Activated T-cell treated with anti-CD3 and anti-CD28 coated beads, Interleukin-2, amount 50 U/mL, for 72 hours (primary cell): ENCODE data around the gene MLLT1. TPM values are rescaled to one million over a fixed set of nuclear protein-coding genes. Genes with fewer than 3 reads are reported as not detected.

Source experiments
- ATAC-seq, 2 donors: fragments of 150-1000 bp; cut with Tn5 transposase; replicated peaks in 1 of 2; 2 replicates each; pipeline ENCODE4 v1.10.0; 2021; ENCODE audit warnings: moderate library complexity in 2 of 2, mild to moderate bottlenecking in 1 of 2
- DNase-seq, 2 donors: peaks; one replicate each; pipeline ENCODE4 v3.0.0; 2021 to 2022; ENCODE audit warnings: mixed read lengths in 1 of 2
- H3K27ac Mint-ChIP-seq: one replicate; pipeline ENCODE4 v1.8.0; 2022; ENCODE audit warnings: mild to moderate bottlenecking, moderate library complexity, mixed read lengths
- H3K27me3 Mint-ChIP-seq: one replicate; pipeline ENCODE4 v1.8.0; 2022; ENCODE audit warnings: low read depth, mixed read lengths
- H3K36me3 Mint-ChIP-seq, 2 donors: one replicate each; pipeline ENCODE4 v1.8.0; 2022; ENCODE audit warnings: mixed read lengths in 2 of 2, mild to moderate bottlenecking in 1 of 2; ENCODE audit not compliant: insufficient read depth in 2 of 2
- H3K4me1 Mint-ChIP-seq: one replicate; pipeline ENCODE4 v1.8.0; 2022; ENCODE audit warnings: low read depth, mixed read lengths
- H3K4me3 Mint-ChIP-seq, 2 donors: one replicate each; pipeline ENCODE4 v1.8.0; 2022; ENCODE audit warnings: mild to moderate bottlenecking in 2 of 2, mixed read lengths in 2 of 2, moderate library complexity in 2 of 2
- H3K9me3 Mint-ChIP-seq, 2 donors: one replicate each; pipeline ENCODE4 v1.8.0; 2022; ENCODE audit warnings: mixed read lengths in 2 of 2
- total RNA-seq, 2 donors: library from RNA; stranded (reverse); gene quantifications; one replicate each; pipeline ENCODE4 v1.2.3, GENCODE V29; 2022

The MLLT1 gene
- total RNA-seq, 2 donors from 2014 or later, result 39.9 to 44.5 TPM

DNA sequence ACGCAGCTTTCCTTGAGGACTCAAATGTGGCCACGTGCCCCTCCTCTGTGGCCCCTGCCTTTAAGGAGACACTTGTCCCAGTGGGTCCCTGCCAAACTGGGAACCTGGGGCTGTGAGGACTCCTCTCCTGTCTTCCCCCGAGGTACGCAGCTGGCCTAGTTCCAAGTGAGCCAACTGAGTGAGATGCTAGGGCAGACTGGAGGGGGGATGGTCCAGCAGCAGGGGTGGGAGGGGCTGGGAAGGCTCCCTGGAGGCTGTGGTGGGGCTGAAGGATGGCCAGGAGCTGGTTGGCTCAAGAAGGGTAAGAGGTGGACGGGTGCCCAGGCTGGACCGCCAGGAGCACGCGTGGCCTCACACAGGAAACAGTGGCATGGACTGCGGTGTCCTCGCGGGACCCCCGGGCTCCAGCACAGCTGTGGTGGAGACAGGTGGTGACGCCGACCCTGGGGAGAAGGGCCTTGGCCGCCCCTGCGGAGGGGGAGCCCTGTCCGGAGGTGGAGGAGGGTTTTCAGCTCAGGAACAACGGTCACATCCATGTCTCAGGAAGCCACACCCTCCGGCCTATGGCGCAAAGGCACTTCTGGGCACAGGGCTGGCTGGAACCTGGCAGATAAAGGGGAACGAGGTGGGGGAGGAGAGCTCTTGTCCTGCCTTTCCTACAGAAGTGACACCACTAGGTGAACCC, 45.8 kb downstream of the MLLT1 start:
- H3K4me1 Mint-ChIP-seq, result peaks cover 31% of the 10 kb centered on the region
- no peak overlapping the region for H3K4me3 Mint-ChIP-seq
- DNase-seq (no peak), ATAC-seq (no peak)
- H3K27me3 Mint-ChIP-seq, result no peaks in the 10 kb centered on the region
- H3K27ac Mint-ChIP-seq, result no peak overlapping the region
- no peaks in the 10 kb centered on the region for H3K9me3 Mint-ChIP-seq
- H3K36me3 Mint-ChIP-seq, result peaks cover 0 to 3% of the 10 kb centered on the region in 2 donors

DNA sequence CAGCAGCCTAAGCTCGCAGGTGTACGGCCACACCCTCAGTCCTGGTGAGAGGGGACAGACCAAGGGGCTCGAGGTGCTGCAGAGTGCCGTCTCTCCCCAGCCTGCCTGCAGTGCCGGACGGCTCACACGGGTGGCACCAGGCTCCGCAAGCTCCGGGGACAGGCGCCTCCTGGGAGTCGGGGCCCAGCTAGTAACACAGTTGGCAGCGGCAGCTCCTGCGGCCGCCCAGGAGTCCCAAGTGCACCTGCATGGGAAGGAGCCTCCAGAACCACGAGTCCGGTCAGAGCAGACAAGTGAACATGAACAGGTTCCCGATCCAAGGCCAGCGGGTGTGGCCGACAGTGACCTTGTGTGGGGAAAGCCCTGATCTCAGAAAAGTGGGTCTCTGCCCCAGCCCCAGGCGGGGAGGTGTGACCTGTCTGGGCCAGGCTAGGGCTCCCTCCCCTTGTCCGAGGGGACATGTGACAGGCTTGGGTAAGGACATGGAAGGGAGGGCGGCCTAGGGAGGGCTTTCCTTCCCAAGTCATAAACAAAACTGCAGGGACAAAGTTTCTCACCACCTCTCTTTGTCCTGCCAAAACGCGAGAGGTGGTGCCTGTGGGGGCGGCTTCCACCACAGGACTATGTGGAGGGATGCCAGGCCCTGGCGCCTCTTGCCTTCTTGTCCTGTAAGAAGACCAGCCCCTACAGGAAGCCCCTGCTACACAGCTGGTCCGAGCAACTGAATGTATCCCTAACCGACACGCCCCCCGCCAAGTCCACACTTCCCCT, 46.5 kb downstream of the MLLT1 start:
- DNase-seq (no peak), ATAC-seq (no peak)
- H3K27me3 Mint-ChIP-seq, result no peaks in the 10 kb centered on the region
- H3K36me3 Mint-ChIP-seq, result peaks cover 0 to 3% of the 10 kb centered on the region in 2 donors
- H3K27ac Mint-ChIP-seq, result no peak overlapping the region
- H3K4me1 Mint-ChIP-seq, result peaks cover 28% of the 10 kb centered on the region
- no peak overlapping the region for H3K4me3 Mint-ChIP-seq
- no peaks in the 10 kb centered on the region for H3K9me3 Mint-ChIP-seq

- H3K27ac Mint-ChIP-seq, result no peak overlapping the region
- DNase-seq, result no peak
- no peak for ATAC-seq
Measured at GRCh38 chr19:6232601-6233055, 47.1 kb downstream of the MLLT1 start.

GRCh38 chr19:6230991-6231448, 48.8 kb downstream of the MLLT1 start:
- ATAC-seq, result no peak
- Mint-ChIP-seq H3K4me1 (peaks cover 27% of the 10 kb centered on the region), H3K4me3 (no peak overlapping the region), H3K27me3 (no peaks in the 10 kb centered on the region), H3K36me3 (peaks cover 0 to 3% of the 10 kb centered on the region in 2 donors), H3K9me3 (no peaks in the 10 kb centered on the region), H3K27ac (no peak overlapping the region)
- DNase-seq, result no peak

More at GRCh38 chr19:6232601-6233055, 47.1 kb downstream of the MLLT1 start:
- peaks cover 28% of the 10 kb centered on the region for H3K4me1 Mint-ChIP-seq
- H3K4me3 Mint-ChIP-seq, result no peak overlapping the region
- no peaks in the 10 kb centered on the region for H3K27me3 Mint-ChIP-seq
- H3K36me3 Mint-ChIP-seq, result peaks cover 0 to 3% of the 10 kb centered on the region in 2 donors
- no peaks in the 10 kb centered on the region for H3K9me3 Mint-ChIP-seq

GRCh38 chr19:6229951-6230712, 49.6 kb downstream of the MLLT1 start:
- no peaks in the 10 kb centered on the region for H3K9me3 Mint-ChIP-seq
- H3K27me3 Mint-ChIP-seq, result no peaks in the 10 kb centered on the region
- no peak overlapping the region for H3K4me3 Mint-ChIP-seq
- H3K27ac Mint-ChIP-seq, result no peak overlapping the region
- peaks cover 18% of the 10 kb centered on the region for H3K4me1 Mint-ChIP-seq
- peaks cover 3% of the 10 kb centered on the region in 2 donors for H3K36me3 Mint-ChIP-seq
- no peak for ATAC-seq
- DNase-seq, result no peak

- Mint-ChIP-seq H3K36me3 (peaks cover 3 to 5% of the 10 kb centered on the region in 2 donors), H3K4me3 (no peak overlapping the region), H3K4me1 (peaks cover 10% of the 10 kb centered on the region), H3K27ac (no peak overlapping the region), H3K27me3 (no peaks in the 10 kb centered on the region), H3K9me3 (no peaks in the 10 kb centered on the region)
- DNase-seq, result no peak
- ATAC-seq, result no peak
Measured at GRCh38 chr19:6229216-6229913, 50.4 kb downstream of the MLLT1 start.

GRCh38 chr19:6228551-6229215, 51.1 kb downstream of the MLLT1 start:
- Mint-ChIP-seq H3K36me3 (peaks cover 3 to 5% of the 10 kb centered on the region in 2 donors), H3K4me1 (peaks cover 10% of the 10 kb centered on the region), H3K27ac (no peak overlapping the region), H3K9me3 (no peaks in the 10 kb centered on the region), H3K27me3 (no peaks in the 10 kb centered on the region), H3K4me3 (no peak overlapping the region)
- no peak for ATAC-seq
- DNase-seq, result no peak

DNA sequence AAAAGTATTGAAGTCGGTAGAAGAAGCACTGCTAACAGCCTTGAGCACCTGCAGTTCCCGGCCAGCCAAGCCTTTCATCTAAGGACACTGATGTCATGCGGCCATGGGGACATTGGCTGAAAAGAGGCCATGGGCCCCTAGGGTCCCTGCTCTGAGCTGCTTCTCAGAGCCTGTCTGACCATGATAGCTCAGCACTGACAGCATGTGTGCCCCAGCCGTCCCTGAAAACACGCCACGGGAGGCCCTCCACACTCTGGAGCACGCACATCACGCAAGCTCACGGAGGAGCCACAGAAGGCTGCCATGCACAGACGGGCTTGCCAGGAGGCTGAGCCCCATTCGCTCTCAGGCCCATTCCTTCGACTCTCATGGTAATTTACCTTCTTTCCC, 51.8 kb downstream of the MLLT1 start:
- Mint-ChIP-seq H3K27ac (no peak overlapping the region), H3K4me1 (peaks cover 10% of the 10 kb centered on the region), H3K4me3 (no peak overlapping the region), H3K9me3 (no peaks in the 10 kb centered on the region), H3K27me3 (no peaks in the 10 kb centered on the region), H3K36me3 (peaks cover 3 to 6% of the 10 kb centered on the region in 2 donors)
- no peak for DNase-seq
- ATAC-seq, result no peak

DNA sequence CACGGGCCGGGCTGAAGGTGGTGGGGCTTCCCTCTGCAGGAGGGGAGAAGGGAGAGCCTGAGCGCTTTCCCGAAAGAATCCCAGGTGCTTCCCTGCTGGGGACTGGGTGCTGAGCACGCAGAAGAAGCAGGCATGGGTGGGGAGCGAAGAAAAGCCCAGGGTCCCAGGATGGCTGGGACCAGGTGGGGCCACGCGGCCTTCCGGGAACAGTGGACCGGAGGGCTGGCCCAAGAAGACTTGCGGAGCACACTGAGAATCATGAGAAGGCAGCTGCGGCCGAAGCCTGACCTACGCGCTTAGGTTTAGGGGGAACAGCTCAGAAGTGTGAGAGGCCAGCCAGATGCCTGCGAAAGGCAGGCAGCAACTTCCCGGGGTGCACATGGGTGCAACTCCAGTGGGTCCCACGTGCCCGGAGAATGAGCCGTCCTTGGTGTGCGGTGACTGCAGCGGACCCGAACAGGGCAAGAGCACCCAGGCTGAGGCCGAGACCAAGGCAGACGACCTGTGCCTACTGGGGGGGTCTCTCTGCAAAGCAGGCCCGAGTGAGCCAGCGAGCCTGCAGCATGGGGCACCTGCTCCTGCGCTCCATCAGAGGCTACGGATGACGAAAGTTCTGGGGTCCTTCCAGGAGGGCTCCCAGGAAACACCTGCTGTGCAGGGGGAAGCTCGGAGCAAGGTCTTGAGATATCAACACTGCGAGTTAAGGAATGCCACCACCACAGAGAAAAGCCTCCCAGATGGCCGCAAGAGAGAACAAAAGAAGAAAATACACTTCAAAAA, 52.4 kb downstream of the MLLT1 start:
- Mint-ChIP-seq H3K4me1 (peaks cover 8% of the 10 kb centered on the region), H3K4me3 (no peak overlapping the region), H3K27ac (no peak overlapping the region), H3K27me3 (no peaks in the 10 kb centered on the region), H3K9me3 (no peaks in the 10 kb centered on the region), H3K36me3 (peaks cover 3 to 6% of the 10 kb centered on the region in 2 donors)
- no peak for ATAC-seq
- no peak for DNase-seq

DNA sequence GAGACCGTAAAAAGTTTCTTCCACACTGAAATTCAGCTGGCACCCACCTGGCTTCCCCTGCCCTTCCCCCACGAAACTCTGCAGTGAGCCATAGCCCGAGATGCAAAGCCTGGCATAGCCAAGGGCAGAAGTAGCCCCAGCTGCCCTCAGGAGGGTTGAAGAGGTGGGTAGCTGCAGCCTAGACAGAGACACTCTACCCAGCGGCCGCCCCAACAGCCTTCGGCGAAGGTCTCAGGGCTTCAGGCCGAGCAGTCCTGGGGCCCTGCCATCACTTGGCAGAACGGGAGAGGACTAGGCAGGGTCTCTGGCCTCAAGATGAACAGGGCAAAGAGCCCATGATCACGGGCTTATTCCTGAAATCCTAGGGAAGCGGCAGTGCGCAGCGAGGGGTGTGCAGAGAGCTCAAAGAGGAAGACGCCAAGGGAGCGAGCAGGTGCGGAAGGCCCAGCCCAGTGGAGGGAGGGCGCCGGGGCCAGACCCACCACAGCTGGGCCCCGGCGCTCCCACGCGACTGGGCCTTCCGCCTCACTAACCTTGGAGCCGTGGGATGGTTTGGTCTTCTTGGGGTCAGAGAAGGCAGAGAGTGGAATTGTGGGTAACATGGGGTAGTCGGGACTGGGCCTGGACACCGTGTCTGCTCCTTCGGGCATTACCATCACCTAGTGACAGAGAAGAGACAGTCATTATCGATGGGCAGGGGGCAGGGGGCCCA, 53.2 kb downstream of the MLLT1 start:
- Mint-ChIP-seq H3K9me3 (no peaks in the 10 kb centered on the region), H3K4me1 (peaks cover 3% of the 10 kb centered on the region), H3K36me3 (peaks cover 3 to 6% of the 10 kb centered on the region in 2 donors), H3K27me3 (no peaks in the 10 kb centered on the region), H3K4me3 (no peak overlapping the region), H3K27ac (no peak overlapping the region)
- no peak for DNase-seq
- ATAC-seq, result no peak

GRCh38 chr19:6226012-6226411, 53.8 kb downstream of the MLLT1 start:
- ATAC-seq (no peak), DNase-seq (no peak)
- no peaks in the 10 kb centered on the region for H3K27me3 Mint-ChIP-seq
- no peak overlapping the region for H3K4me3 Mint-ChIP-seq
- no peak overlapping the region for H3K27ac Mint-ChIP-seq
- no peaks in the 10 kb centered on the region for H3K9me3 Mint-ChIP-seq
- peaks cover 3% of the 10 kb centered on the region for H3K4me1 Mint-ChIP-seq
- H3K36me3 Mint-ChIP-seq, result peaks cover 3 to 6% of the 10 kb centered on the region in 2 donors
